ENCODE data around the gene USP3. TPM values are rescaled to one million over a fixed set of nuclear protein-coding genes. Genes with fewer than 3 reads are reported as not detected.

USP3 gene
- total and polyA plus RNA-seq, 2 of the 13 experiments (the other 11 are each of a cell fraction or from before 2014, with no cell fraction given): 14.3 to 61.2 TPM

DNA sequence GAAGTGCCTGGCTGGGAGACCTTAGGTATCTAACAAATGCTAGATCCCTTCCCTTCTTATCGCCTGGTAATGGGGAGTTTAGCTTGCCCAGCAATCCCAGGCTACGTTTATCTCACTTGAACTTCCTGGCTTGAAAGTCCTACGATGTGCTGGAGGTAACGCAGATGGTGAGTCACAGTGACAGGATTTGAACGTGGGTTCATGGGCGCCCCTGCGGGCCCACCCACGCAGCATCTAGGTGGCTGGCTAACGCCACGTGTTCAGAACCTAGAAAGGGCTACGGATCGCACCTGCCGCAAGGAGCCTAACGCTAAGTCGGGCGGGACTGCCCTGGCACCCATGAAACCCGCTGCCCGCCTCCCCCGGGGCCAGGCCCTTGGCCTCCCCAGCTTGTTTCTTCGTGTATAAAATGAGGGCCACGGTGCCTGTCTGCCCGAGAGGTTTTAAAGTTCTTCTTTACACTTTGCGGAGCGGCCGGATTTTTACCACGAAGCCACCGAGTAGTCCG is 600 bp upstream of the USP3 start (continued):
- TF ChIP-seq, protein P1, sequence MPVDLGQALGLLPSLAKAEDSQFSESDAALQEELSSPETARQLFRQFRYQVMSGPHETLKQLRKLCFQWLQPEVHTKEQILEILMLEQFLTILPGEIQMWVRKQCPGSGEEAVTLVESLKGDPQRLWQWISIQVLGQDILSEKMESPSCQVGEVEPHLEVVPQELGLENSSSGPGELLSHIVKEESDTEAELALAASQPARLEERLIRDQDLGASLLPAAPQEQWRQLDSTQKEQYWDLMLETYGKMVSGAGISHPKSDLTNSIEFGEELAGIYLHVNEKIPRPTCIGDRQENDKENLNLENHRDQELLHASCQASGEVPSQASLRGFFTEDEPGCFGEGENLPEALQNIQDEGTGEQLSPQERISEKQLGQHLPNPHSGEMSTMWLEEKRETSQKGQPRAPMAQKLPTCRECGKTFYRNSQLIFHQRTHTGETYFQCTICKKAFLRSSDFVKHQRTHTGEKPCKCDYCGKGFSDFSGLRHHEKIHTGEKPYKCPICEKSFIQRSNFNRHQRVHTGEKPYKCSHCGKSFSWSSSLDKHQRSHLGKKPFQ (CRISPR knock-in tag; IDR thresholded peaks at IDR 0.05; ENCODE audit: insufficient replicate concordance): no peak
- TF ChIP-seq HDAC1 (CRISPR knock-in tag; IDR thresholded peaks at IDR 0.05) (no peak; the same call in 1 of the 2 replicates), ZNF446 (CRISPR knock-in tag; IDR thresholded peaks at IDR 0.05) (no peak), REXO4 (CRISPR knock-in tag; IDR thresholded peaks at IDR 0.05; ENCODE audit: borderline replicate concordance) (no peak), CCDC6 (CRISPR knock-in tag; IDR thresholded peaks at IDR 0.05) (no peak), U2AF2 (IDR thresholded peaks at IDR 0.05; ENCODE audit: low read depth, low read length) (no peak), ZSCAN29 (CRISPR knock-in tag; conservative IDR thresholded peaks at IDR 0.05) (no peak), HMG20B (CRISPR knock-in tag; conservative IDR thresholded peaks at IDR 0.05) (no peak), POLR2A (IDR thresholded peaks at IDR 0.05; ENCODE audit: insufficient read depth in 1 of 2, low read depth in 2 of 2, low read length in 2 of 2) (peak in 1 of 2 experiments; percentile 72), HNRNPL (IDR thresholded peaks at IDR 0.05; ENCODE audit: low read depth, low read length) (no peak), ZNF777 (CRISPR knock-in tag; IDR thresholded peaks at IDR 0.05) (no peak; the same call in 1 of the 2 replicates), MED1 (CRISPR knock-in tag; IDR thresholded peaks at IDR 0.05) (0 out of 2 replicates have a peak, but pooled peaks have one; percentile 31), ZNF709 (CRISPR knock-in tag; IDR thresholded peaks at IDR 0.05) (no peak), THAP11 (CRISPR knock-in tag; IDR thresholded peaks at IDR 0.05) (no peak), ZNF17 (CRISPR knock-in tag; IDR thresholded peaks at IDR 0.05) (0 out of 2 replicates have a peak, but pooled peaks have one; percentile 68), ZC3H4 (CRISPR knock-in tag; IDR thresholded peaks at IDR 0.05; ENCODE audit: borderline replicate concordance) (peak; percentile 91; the same call in 1 of the 2 replicates), POLR2AphosphoS2 (IDR thresholded peaks at IDR 0.05; ENCODE audit: low read depth, low read length) (no peak; the same call in 1 of the 2 replicates)
- TF ChIP-seq, protein P2, sequence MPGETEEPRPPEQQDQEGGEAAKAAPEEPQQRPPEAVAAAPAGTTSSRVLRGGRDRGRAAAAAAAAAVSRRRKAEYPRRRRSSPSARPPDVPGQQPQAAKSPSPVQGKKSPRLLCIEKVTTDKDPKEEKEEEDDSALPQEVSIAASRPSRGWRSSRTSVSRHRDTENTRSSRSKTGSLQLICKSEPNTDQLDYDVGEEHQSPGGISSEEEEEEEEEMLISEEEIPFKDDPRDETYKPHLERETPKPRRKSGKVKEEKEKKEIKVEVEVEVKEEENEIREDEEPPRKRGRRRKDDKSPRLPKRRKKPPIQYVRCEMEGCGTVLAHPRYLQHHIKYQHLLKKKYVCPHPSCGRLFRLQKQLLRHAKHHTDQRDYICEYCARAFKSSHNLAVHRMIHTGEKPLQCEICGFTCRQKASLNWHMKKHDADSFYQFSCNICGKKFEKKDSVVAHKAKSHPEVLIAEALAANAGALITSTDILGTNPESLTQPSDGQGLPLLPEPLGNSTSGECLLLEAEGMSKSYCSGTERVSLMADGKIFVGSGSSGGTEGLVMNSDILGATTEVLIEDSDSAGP (CRISPR knock-in tag; IDR thresholded peaks at IDR 0.05; ENCODE audit: borderline replicate concordance): peak; percentile 84; the same call in 1 of the 2 replicates
- TF ChIP-seq, protein P3, sequence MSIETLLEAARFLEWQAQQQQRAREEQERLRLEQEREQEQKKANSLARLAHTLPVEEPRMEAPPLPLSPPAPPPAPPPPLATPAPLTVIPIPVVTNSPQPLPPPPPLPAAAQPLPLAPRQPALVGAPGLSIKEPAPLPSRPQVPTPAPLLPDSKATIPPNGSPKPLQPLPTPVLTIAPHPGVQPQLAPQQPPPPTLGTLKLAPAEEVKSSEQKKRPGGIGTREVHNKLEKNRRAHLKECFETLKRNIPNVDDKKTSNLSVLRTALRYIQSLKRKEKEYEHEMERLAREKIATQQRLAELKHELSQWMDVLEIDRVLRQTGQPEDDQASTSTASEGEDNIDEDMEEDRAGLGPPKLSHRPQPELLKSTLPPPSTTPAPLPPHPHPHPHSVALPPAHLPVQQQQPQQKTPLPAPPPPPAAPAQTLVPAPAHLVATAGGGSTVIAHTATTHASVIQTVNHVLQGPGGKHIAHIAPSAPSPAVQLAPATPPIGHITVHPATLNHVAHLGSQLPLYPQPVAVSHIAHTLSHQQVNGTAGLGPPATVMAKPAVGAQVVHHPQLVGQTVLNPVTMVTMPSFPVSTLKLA (IDR thresholded peaks at IDR 0.05): peak; percentile 30; the same call in 1 of the 2 replicates
- TF ChIP-seq, protein P4, sequence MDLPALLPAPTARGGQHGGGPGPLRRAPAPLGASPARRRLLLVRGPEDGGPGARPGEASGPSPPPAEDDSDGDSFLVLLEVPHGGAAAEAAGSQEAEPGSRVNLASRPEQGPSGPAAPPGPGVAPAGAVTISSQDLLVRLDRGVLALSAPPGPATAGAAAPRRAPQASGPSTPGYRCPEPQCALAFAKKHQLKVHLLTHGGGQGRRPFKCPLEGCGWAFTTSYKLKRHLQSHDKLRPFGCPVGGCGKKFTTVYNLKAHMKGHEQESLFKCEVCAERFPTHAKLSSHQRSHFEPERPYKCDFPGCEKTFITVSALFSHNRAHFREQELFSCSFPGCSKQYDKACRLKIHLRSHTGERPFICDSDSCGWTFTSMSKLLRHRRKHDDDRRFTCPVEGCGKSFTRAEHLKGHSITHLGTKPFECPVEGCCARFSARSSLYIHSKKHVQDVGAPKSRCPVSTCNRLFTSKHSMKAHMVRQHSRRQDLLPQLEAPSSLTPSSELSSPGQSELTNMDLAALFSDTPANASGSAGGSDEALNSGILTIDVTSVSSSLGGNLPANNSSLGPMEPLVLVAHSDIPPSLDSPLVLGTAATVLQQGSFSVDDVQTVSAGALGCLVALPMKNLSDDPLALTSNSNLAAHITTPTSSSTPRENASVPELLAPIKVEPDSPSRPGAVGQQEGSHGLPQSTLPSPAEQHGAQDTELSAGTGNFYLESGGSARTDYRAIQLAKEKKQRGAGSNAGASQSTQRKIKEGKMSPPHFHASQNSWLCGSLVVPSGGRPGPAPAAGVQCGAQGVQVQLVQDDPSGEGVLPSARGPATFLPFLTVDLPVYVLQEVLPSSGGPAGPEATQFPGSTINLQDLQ (CRISPR knock-in tag; IDR thresholded peaks at IDR 0.05): no peak
- TF ChIP-seq, protein P5, sequence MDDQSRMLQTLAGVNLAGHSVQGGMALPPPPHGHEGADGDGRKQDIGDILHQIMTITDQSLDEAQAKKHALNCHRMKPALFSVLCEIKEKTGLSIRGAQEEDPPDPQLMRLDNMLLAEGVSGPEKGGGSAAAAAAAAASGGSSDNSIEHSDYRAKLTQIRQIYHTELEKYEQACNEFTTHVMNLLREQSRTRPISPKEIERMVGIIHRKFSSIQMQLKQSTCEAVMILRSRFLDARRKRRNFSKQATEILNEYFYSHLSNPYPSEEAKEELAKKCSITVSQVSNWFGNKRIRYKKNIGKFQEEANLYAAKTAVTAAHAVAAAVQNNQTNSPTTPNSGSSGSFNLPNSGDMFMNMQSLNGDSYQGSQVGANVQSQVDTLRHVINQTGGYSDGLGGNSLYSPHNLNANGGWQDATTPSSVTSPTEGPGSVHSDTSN (CRISPR knock-in tag; IDR thresholded peaks at IDR 0.05; ENCODE audit: borderline replicate concordance): no peak
- TF ChIP-seq, protein P6, sequence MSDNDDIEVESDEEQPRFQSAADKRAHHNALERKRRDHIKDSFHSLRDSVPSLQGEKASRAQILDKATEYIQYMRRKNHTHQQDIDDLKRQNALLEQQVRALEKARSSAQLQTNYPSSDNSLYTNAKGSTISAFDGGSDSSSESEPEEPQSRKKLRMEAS (IDR thresholded peaks at IDR 0.05): peak; percentile 82

Measured in HepG2 (cell line).